ENCODE results near the gene PASK.
"Not testable (repeated sequence)": the region's sequence is repeated elsewhere in the genome, so short reads cannot be mapped to it uniquely, and the experiment has no call there.

PASK gene

DNA sequence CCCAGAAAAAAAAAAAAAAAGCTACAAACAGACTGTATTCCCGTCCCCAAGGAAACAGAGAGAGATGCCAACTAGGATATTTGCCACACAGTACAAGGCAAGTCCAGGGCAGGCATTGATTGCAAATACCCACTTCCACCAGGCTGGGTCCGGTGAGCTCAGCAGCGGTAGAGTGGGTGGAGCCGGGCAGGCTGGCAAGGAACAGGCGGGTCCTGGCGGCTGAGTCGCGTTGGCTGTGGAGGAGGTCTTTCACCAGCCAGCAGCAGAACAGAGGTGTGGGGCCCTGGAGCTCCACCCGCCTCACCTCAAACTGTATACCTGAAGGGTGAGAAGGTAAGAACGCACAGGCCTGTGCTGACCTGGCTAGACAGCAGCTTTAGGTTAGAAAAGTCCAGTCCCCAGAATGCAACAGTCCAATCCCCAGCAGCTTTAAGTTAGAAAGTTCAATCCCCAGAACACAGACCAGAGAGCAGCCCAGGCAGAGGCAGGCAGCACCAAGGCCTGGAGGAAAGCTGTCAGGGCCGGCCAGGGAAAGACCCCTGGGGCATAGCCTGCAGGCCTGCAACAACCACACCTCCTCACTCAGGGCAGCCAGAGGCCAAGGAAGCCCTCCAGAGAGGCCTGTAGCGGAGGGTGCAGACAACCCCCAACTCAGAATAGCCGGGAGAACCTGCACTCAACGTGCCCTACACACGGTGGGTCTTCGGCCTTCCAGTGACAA, 25.3 kb downstream of the PASK start:
- DNase-seq: peak; percentile 61

DNA sequence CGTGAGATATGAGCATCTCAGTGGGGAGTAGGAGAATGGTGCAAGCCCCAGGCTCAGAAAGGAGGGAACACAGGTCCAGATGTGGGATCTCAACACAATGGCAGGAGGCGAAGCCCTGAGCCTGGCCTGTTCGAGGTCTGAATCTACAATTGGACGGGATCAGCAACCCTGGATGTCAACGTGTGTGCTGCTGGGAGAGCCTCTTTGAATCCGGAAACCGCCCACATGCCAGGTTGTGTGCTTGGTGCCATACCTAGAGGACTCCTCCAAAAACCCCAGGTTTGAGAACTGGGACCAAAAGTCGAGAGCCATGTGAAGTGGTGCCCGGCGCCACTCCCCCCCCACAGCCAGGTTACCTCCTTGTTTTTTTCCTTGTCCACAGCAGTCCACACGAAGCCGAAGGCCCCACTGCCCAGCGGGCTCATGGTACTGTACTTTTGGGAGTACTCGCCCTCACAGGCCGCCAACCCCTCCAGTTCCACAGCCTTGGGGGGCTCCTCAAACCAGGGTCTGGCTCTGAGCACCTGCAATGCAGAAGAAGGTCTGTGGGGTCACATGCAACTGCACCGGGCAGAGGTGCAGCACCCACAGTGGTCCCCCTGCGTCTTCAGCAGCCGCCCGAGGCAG, 26.8 kb downstream of the PASK start:
- no peak for DNase-seq

DNA sequence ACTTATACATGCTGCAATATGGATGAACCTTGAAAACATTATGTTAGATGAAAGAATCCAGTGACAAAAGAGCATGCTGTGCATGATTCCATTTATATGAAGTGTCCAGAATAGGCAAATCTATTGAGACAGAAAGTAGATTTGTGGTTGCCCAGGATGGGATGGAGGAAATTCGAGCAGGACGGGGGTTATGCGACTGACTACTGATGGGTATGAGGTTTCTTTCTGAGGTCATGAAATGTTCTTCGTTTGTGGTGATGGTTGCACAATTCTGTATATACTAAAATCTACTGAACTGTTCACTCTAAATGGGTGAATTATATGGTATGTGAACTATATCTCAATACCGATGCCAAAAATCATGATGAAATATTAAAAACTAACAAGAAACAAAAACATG, 28.3 kb downstream of the PASK start:
- DNase-seq: no peak

DNA sequence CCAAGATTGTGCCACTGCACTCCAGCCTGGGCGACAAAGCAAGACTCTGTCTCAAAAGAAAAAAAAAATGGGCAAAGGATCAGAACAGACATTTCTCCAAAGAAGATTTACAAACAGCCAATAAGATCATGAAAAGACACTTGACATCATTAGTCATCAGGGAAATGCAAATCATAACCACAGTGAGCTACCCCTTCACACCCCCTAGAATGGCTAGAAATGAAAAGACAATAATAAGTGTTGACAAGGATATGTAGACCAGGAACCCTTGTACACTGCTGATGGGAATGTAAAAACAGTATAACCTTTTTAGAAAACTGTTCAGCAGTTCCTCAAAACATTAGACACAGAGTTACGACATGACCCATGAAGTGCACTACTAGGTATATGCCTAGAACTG, 28.8 kb downstream of the PASK start:
- DNase-seq: no peak

DNA sequence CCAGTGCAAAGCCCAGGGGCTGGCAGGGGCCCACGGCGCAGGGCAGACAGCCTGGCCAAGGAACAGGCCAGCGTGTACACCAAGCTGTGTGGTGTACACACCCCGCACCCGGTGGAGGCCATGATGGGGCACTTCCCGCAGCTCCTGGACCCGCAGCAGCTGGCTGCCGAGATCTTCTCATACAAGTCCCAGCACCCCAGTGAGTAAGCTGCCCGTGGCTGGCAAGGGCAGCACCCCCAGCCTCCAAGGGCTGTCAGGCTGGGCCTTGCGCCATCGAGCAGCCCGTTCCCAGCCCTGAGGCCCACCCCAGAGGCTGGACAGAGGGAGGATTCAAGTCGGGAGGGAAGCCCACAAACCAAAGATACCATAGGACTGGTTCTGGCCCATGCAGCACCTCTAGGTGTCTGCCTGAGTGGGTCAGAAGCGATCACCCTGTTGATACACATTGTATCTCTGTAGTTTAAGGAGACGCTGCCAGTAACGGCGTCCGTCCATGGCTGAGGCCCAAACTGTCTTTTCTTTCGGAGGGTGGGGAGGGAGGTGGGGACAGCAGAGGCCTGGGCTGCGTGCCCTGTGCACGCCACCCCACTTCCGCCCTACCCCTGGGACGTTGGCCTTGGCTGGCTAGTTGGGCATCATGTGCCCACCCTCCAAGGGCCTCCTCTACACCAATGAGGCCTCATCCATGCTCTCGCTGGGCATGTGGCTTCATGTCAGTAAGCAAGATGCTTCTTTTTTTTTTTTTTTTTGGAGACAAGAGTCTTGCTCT, 30.4 kb downstream of the PASK start:
- no peak for DNase-seq

DNA sequence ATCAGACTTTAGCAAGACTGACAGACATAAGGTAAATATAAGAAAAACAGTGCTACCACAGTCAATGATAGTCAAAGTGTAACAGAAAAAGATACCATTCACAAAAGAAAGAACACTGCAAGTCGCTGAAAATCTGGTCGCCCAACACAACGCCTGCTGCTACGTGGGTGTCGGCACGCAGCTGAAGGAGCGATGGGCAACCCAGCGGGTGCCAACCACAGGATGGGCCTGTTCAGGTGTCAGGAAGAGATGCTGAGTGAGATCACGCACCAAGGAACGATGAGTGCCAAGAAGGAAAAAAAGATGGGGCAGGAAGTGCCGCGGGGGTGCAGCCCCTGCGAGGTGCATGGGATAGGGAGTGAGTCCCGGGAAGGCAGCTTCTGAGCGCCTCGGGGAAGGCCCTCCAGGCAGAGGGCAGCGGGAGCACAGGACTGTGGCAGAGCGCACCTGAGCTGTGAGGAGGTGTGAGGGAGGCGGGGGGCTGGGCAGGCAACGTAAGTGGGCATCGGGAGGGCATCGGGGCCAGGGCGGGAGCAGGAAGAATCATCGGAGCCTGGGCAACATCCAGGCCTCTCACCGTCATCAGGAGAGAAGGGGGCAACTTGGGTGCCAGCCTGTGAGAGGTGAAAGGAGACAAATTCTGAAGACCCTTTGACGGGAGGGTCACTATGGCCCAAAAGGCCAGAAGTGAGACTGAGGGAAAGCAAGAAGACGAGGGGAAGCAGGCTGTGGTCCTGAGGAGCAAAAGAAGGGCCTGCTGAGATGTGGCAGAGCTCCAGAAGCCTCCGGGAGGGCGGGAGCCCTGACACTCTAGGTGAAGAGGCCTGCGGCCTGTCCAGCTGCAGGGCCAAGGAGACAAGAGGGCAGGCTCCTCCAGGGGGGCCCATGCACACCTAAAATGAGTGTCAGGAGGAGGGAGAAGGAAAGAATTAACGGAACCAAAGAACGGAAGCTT, 32.4 kb downstream of the PASK start:
- no peak for DNase-seq

DNA sequence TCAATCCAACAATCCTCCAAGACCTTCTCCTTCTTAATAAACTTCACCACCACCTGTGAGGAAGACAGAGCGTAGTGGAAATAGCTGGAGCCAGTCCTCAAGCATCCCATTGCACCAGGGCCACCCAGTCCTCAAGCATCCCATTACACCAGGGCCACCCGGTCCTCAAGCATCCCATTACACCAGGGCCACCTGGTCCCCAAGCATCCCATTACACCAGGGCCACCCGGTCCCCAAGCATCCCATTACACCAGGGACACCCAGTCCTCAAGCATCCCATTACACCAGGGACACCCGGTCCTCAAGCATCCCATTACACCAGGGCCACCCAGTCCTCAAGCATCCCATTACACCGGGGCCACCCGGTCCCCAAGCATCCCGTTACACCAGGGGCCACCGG, 33.9 kb downstream of the PASK start:
- no peak for DNase-seq

DNA sequence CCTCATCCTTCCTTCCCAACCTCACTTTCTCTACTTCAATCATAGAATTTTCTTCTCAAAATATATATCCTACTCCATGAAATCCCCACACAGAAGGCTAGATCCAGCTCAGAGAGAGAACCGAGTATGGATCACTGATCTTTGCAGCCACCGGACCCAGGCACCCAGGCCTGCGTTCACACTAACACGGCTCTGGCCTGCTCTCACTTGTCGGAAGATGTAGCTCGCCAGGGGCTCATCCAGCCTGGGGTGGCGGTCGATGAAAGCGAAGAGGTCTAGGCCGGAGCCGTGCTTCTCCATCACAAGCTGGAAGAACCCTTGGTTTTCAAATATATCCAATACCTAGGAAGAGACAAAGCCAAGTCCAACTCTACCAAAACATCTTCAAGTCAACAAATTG, 34.4 kb downstream of the PASK start:
- DNase-seq: no peak

DNA sequence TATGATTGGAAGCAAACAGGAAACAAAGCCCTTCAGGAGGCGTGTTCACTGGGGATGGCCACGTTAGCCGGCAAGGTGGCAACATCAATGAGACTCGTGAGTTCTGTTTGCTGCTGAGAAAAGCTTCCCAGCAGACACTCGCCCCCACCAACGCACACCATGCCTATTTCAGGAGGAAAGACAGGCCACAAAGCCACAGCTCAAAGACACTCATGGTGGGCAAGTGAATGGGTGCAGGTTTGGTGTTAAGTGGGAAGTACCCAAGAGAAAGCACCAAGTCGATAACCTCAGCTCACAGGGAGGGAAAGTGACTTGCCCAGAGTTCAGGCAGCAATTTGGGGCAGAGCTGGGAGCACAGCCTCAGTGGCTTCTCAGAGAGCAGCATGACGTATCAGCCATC, 36.7 kb downstream of the PASK start:
- peak; percentile 30 for DNase-seq

DNA sequence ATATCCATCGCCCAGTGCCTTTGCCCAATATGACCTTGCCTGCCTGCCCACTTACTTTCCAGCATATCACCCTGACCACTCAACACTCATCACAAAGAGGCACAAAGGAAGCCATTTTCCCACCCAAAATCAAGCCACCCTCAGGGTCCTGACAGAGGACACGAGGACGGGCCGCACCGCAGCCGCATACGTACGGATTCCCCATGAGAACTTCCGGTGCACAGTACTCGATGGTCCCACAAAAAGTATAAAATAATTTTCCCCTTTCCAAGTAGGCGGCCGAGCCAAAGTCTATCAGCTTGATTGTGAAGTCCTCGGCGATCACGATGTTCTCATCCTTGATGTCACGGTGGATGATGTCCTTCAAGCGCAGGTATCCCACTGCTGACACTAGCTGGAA, 37.2 kb downstream of the PASK start:
- DNase-seq: no peak

DNA sequence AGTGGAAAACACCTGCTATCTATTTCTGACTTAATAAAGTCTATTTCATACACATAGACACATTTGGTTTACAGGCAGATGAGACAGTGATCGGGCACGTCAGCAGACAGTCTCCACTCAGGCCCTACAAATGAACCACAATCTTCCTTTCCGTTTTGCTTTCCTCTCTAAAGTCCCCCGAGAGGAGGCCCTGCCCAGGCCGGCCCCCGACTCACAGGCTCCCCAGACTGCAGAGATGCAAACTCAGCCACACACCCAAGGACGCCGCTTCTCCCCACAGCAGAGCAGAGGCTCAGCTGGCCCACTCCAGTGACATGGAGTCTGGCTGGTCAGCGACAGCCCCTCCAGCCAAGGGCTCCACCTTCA, 37.8 kb downstream of the PASK start:
- DNase-seq: no peak

DNA sequence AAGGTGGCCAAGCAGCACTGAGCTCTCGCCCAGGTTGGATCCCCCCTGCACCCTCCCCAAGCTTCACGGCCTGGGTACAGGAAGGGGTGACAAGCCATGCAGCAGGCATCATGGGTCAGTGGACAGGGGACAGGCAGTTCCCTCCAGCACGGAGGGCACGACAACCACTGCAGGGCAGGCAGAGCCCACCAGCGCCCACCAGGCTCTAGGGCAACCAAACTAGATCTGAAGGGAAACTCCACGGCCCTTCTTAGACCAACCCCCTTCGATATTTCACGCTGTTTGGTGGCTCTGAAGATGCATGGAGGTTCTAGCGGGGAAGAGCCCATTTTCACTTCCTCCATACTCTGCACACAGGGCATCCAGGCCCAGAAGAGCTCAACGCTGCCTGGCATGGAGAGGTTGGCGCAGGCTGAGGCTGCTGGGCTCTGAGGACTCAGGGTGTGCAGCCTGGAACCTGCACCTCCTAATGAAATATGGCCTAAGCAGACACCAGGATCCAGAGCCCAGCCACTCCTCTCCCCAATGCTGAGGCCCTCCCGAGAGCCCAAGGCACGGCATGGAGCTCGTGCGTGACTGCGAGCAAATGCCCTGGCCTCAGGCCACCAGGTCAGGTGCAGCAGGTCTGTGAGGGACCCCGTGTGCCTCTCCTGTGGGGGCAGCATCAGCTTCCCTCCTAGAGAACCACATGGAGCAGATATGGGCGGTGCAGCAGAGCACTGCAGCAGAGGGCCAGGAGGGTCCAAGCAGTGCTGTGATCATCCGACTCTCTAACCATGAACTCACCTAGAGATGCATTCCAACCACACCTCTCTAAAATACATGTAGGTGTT, 38.4 kb downstream of the PASK start:
- no peak for DNase-seq

DNA sequence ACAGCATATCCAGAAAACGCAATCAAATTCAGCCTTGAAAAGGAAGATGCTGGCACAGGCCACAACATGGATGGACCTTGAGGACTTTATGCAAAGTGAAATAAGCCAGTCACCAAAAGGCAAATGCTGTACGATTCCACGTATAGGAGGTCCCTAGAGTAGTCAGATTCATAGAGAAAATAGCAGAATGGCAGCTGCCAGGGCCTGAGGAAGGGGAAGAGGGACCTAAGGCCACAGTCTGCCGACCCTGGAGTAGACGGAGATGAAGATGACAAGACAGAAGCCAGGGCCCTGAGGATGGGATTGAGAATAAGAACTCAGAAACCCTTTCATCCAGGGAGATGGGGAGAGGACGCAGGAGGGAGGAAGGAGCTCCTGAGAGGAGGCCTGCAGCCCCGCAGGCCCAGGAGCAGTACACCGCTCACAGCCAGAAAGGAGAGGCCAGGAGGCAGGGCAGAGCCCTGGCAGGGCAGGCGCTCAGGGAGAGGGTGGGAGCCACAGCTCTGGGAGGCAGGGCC, 39.1 kb downstream of the PASK start:
- no peak for DNase-seq

DNA sequence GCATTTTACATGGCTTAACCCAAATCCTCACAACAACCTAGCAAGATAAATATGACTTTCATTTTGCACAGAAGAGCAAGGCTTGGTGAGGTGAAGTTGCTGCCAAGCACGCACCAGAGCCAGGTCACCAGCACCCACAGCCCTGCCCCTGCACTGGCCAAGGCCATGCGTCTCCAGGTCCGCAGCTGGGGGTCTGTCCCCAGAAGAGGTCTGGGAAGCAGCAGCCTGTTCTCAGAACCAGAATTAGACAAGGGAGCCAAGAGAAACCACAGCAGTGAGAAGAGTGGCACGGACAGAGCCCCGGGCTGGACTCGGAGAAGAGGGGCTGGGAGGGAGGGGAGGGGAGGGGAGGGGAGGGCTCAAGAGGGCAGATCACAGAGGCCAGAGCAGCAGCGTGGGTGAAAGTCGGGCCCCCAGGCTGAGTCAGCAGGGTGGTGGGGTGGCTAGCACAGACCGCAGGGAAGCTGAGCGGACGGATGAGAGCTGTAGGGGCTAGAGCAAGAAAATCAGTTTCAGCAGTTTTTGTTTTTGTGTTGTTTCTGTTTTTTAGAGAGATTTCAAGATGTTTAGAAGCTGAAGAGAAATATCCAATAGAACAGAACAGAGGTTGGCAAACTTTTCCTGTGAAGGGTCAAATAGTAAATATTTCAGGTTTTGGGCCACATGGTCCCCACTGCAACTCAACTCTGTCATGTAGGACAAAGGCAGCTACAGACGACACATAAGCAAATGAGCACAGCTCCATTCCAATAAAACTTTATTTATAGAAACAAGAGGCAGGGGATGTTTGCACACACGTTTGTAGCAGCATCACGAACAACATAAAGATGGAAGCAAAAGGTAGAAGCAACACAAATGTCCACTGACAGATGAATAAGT, 39.8 kb downstream of the PASK start:
- DNase-seq: no peak

DNA sequence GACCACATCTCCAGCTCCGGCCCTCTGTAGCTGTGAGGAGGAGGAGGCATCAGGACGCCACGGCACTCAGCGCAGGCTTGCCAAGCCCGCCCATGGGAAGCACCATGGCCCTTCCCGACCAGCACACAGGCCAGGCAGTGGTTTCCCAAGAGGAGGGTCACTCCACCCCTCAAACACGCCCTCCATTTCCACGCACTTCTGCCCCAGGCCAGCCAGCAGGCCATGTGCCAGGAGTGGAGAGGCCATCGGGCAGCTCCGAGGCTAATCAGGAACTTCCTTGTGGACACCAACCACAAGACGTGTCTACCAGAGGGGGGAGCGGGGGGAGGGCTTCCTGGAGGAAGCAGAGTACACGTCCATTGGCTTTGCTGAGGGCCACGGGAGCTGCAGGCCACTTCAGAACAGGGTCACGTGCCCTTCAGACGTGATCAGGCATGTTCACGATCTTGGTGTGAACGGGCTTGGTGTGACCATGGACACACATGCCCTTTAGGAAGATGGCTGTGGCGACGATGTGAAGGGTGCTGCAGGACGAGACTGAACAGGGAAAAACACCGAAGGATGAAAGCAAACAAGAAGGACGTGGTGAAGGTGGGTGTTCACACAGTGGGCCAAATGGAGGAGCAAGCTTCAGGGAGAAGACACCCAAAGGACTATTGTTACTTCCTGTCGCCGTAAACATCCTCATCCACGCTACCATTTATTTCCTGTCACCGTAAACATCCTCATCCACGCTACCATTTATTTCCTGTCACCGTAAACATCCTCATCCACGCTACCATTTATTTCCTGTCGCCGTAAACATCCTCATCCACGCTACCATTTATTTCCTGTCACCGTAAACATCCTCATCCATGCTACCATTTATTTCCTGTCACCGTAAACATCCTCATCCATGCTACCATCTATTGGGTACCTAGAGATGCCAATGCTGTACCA, 40.7 kb downstream of the PASK start:
- no peak for DNase-seq

DNA sequence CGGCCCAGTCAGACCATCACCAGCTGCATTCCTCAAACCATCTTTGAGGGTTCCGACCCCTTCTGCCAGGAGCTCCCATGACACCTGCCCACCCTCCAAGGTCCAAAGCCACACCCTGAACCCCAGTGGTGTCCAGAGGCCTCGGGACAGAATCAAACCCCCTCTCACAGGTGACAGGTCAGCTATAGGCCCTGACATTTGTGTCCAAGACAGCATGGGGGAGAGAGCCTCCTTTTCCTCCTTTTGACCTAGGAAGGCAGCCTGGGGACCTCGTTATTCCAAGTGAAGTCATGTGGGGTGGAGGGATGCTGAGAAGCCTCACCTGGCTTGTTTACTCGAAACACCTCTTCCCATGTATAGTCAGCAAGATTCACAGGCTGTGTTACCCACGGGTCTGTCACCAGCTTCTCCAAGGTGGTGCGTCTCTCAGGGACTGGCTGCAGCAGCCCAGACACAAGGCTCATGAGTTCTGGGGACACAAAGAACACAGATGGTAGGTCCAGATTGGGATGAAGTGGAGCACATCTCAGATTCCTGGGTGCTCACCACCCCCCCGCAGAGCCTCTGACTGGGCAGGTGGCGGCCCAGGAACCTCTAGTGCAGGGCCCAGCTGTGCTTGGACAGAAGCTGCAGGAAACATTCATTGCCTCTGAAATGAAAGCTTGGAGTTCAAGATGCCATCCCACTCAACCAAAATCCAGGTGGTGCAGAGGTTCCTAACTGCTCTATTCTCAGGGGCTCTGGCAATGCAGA, 42.1 kb downstream of the PASK start:
- DNase-seq: no peak

DNA sequence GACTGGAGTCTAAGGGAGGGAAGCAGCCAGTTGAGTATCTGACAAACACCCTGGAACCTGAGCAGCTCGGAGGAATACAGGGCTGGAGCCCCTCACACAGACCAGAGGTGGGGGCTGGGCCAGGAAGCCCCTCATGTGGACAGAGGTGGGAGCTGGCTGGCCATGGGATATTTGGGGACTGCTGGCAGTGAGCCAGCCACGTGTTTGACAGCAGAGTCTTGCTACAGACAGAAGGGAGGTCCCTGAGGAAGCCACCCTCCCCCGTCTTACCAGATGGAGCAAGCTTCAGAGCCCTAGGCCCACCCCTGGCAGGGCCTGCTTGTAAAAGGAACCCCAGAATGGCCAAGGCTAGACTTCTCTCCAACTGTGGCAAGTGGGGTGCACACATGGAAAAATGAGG, 43.6 kb downstream of the PASK start:
- no peak for DNase-seq

DNA sequence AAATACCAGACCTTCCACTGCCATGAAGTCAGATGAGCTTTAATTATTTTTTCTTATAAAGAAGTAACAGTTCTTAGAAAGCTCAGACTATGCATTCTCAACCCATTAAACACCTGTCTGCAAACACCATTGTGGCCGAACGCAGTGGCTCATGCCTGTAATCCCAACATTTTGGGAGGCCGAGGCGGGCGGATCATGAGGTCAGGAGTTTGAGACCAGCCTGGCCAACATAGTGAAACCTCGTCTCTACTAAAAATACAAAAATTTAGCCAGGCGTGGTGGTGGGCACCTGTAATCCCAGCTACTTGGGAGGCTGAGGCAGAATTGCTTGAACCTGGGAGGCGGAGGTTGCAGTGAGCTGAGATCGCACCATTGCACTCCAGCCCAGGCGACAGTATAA, 44.7 kb downstream of the PASK start:
- not testable (repeated sequence) for DNase-seq

DNA sequence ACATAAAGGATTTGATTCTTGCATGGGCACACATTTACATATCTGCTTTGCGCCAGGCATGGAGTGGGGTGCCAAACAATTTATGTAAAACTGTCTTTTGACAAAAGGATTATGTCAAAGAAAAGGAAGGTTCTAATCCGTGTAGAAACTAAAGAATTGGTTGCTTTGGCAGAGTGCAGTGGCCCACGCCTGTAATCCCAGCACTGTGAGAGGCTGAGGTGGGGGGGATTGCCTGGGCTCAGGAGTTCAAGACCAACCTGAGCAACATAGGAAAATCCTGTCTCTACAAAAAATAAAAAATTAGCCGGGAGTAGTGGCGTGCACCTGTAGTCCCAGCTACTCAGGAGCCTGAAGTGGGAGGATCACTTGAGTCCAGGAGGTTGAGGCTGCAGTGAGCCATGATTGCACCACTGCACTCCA, 46.1 kb downstream of the PASK start:
- no peak for DNase-seq
